SU-DHL-6 (cell line): ENCODE measurements around the gene OTOF.

Experiments
- CTCF ChIP-seq: fragments of 200-600 bp; sonication (generic); IDR thresholded peaks from one replicate; pipeline ENCODE4 v1.5.1; 2017; ENCODE audit warnings: antibody characterized with exemption, mild to moderate bottlenecking, low read length, moderate library complexity; ENCODE audit not compliant: insufficient read depth, poor library complexity, severe bottlenecking
- EZH2phosphoT487 ChIP-seq: fragments of 200-600 bp; sonication (generic), shearing (Covaris generic); conservative IDR thresholded peaks from 2 replicates; pipeline ENCODE4 v1.6.1; 2018; ENCODE audit warnings: mild to moderate bottlenecking, antibody characterized with exemption, low read length, moderate library complexity, mixed read lengths

GRCh38 chr2:26463244-26464192 is 14.4 kb downstream of the OTOF start:
- no peak for TF ChIP-seq CTCF
- no peak for TF ChIP-seq EZH2phosphoT487
